ENCODE data around the gene PTK7.

DNA sequence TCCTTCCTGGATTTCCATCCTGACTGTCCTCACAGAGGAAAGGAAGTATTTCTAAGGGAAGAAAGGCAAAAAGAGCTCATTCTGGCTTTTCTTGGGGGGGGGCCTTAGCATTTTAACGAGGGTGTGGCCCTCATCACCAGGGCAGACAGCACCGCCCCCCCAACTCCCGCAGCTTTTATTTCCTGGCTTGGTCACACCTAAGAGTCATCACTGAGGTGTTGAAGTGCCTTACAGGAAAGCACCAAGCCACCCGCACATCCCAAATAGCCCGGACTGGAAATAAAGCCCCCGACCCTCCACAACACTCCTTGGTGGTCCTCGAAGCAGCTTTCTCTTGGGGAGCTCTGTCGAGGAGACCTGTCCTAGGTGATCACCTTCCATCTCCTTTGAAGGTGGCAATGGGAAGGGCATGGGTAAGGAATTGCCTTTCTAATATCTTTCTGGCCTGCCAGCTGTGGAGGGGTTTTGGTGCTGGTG, 1.3 kb downstream of the PTK7 start:
- TF ChIP-seq CTCF (conservative IDR thresholded peaks at IDR 0.05; ENCODE audit: low read depth, low read length): no peak
- no peak for TF ChIP-seq EZH2 (IDR thresholded peaks at IDR 0.05; ENCODE audit: low read length, unreplicated experiment)
- no peak for TF ChIP-seq EZH2phosphoT487 (IDR thresholded peaks at IDR 0.05; ENCODE audit: borderline replicate concordance, low read length)
